GM19099 (cell line): ENCODE measurements around the gene PRSS23.

ENCODE experiments used
- POLR2A ChIP-seq: IDR thresholded peaks from 3 replicates; pipeline ENCODE4 v1.6.1; 2011; ENCODE audit warnings: low read depth; ENCODE audit not compliant: insufficient read length; ENCODE audit errors: extremely low read depth

PRSS23 gene

DNA sequence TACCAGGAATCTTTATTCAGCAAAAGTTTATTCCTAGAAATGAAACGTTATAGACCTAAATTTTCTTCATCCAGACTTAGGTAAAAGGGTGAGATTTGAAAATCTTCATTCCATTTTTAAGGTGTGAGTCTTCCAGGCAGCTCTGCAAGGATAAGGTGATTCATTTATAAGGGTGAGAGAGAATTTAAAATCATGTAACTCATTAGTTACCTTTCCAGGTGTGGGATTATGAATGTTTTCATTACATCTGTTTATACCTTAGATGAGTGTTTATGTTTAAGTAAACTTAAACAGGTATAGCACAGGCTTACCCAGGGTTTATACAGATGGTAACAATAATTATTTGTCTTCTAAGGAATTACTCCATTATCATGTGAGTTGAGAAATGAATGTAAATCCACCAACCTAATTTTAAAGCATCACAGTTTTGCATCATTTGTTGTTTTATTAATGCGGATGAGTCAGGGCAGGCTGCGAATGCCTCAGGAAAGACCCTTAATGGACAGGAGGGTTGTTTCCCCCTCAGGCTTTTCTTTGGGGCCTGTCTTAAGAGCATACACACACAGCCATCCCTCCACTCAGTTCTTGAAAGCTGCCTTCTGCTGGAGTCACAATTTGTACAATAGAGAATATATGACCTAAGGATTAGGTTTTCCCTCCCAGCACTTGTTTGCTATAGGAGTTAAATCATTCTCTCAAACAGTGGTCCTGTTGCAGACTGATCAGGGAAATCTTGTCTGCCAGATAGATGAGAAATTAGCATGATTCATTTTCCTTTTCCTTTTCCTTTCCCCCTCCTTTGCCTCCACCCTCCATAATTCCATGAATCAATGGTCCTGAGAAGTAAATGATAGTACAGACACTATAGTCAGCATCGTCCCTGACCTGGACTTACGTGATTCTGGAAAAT is 3.0 kb downstream of the PRSS23 start:
- no peak for TF ChIP-seq POLR2A

DNA sequence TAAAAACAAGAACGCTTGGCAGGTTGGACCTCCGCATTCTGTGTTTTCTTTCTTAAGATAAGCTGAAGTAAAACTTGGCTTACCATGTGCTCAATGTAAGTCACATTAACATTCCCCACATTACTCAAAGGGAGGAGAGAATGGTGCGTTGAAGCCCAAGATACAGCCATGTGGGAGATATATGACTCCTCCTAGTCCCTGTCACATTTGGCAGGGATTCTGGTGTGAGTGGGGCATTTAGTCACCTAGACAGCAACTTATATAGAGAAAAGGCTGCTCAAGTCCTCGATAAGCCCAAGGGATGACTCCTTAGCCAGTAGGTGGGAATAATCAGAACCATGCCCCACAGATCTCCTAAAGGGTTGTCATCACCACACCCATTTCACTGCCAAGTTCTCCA is 4.6 kb downstream of the PRSS23 start:
- no peak for TF ChIP-seq POLR2A

- TF ChIP-seq POLR2A: no peak
Measured at GRCh38 chr11:86805873-86806310, 5.5 kb downstream of the PRSS23 start.

DNA sequence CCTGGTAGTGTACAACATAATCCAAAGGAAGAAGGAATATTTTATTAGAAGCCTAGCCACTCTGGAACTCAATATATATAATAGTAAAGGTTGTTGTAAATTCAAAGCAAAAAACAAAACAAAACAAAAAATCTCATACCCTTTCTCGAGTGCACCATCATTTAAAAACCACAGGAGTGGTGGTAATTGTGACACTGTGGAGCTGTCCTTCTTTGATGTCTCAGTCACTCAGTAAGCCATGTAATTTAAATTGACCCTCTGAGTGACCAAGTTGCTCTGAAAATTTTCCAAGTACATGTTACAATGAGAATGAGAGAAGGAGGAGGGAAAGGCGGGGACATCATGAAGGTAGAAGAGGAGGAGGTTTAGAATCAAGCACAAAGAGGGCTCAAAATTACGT is 6.6 kb downstream of the PRSS23 start:
- no peak for TF ChIP-seq POLR2A

GRCh38 chr11:86807360-86807759 is 7.0 kb downstream of the PRSS23 start:
- no peak for TF ChIP-seq POLR2A

DNA sequence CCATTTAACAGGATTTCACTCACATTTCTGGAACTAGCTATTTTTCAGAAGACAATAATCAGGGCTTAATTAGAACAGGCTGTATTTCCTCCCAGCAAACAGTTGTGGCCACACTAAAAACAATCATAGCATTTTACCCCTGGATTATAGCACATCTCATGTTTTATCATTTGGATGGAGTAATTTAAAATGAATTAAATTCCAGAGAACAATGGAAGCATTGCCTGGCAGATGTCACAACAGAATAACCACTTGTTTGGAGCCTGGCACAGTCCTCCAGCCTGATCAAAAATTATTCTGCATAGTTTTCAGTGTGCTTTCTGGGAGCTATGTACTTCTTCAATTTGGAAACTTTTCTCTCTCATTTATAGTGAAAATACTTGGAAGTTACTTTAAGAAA is 9.2 kb downstream of the PRSS23 start:
- no peak for TF ChIP-seq POLR2A

DNA sequence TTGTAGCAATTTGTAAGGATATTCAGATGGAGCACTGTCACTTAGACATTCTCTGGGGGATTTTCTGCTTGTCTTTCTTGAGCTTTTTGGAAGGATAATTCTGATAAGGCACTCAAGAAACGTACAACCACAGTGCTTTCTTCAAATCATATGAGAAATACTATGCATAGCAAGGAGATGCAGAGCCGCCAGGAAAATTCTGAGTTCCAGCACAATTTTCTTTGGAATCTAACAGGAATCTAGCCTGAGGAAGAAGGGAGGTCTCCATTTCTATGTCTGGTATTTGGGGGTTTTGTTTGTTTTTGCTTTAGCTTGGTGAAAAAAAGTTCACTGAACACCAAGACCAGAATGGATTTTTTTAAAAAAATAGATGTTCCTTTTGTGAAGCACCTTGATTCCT is 9.9 kb downstream of the PRSS23 start:
- no peak for TF ChIP-seq POLR2A

DNA sequence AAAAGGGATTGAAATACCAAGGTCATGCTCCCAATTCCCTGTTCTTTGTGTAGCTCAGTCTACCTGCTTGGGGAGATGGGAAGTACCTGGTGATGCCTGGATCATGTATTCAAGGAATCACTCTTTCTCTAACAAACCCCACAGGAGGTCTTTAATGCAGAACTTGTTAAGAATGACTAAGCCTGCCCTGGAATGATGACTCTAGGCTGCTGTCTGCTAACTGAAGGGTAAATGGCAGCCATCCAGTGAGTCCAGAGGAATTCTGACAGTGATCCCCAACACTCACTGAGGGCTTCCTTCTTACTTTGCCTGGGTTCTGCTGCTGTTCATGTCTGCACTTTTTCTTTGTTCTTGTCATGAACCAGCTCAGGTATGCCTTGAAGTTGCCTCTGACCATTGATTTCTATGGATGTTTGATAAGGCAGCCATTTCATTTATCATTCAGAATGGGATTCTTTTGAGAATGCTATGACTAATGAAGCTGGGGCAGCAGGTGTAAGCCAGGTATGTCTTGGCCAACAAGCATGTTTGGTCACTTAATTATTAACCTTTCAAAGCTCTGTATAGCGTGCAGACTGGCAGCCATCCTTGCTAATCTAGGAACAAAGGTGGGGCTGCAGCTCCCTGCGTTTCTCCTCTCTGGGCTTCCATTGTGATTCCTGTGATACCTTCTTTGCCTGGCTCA is 11.4 kb downstream of the PRSS23 start:
- no peak for TF ChIP-seq POLR2A

DNA sequence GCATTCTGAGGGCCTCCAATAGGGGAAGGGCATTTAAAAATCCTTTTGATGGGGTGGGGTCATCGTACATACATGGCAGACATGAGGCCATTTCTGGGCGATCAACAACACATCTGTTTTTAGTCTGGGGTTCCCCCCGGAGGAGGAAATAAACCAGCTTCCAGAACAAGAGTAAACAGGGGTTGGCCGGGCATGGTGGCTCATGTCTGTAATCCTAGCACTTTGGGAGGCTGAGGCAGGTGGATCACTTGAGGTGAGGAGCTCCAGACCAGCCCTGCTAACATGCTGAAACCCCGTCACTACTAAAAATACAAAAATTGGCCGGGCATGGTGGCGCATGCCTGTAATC is 12.0 kb downstream of the PRSS23 start:
- TF ChIP-seq POLR2A: no peak

DNA sequence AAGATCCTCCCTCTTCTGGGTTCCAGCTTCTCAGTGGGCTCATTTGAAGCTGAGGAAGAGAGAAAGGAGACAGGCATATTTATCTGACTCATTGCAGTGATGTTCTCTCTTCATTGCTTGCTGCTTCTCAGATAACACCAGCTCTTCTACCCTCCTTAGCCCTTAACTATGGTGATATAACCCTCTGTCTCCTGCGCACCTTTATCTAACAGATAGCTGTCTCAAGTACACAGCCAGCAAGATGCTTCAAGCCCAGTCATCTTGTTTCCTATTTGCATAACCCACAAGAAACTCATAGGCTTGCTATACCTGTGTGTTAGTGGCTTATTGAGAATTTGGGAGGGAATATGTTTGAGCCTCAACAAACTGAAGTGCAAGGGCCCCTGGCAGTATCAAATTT is 12.6 kb downstream of the PRSS23 start:
- TF ChIP-seq POLR2A: no peak

- no peak for TF ChIP-seq POLR2A
Measured at GRCh38 chr11:86814775-86815174, 14.4 kb downstream of the PRSS23 start.

- TF ChIP-seq POLR2A: no peak
Measured at GRCh38 chr11:86815726-86816125, 15.4 kb downstream of the PRSS23 start.

GRCh38 chr11:86816251-86816726 is 15.9 kb downstream of the PRSS23 start:
- no peak for TF ChIP-seq POLR2A

DNA sequence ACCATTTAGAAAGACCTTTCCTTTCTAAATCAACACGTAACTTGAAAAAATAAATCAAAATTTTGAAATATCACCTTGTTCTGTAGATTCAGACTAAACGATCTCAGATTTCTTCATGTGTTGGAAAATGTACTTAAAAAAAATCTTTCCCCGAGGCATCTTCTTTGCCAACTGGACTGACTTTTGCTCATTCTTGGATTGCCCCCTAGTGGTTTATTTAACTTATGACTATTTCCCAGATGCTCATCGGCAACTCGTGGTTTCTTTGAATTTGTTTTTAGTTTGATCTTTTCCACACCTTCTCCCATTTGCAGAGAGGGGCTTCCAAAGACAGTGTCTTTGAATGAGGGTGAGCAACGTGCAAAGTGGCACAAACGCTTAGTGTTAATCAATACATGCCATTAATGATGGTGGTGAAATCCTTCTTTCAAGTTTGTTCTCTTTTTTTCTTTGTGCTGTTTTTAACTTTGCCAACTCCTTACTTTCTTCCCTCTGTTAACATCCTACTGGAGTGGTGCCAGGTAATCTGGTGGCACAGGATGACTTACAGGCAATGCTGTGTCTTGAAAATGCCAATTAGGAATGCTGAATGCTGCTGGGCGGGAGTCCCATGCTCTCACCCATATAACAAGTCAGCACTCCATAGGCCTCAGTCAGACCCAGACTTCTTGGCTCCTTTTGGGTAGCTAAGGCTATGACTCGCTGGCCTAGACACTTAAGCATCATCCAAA is 18.3 kb downstream of the PRSS23 start:
- TF ChIP-seq POLR2A: no peak

GRCh38 chr11:86848132-86848531 is 47.8 kb downstream of the PRSS23 start:
- no peak for TF ChIP-seq POLR2A
